C1 segment of cervical spinal cord (tissue), 14 donors: Measurements from ENCODE around the gene RHBDF2.

ENCODE experiments used
- DNase-seq, 14 donors: peaks; one replicate each; lab custom pipeline; 2025; lab: John Stamatoyannopoulos, UW

RHBDF2 gene

GRCh38 chr17:76501018-76501826, at the start of gene RHBDF2:
RHBDF2 (minus strand) TSS chr17:76501423; CDS start chr17:76481524, 19,899 bp downstream.
- DNase-seq, result peak in 11 of 14 donors; percentile 35 to 83 (median 68)

GRCh38 chr17:76549539-76549938, 48.3 kb upstream of the RHBDF2 start:
- no peak for DNase-seq

GRCh38 chr17:76549215-76549518, 47.9 kb upstream of the RHBDF2 start:
- DNase-seq, result no peak

- no peak for DNase-seq
Measured at GRCh38 chr17:76548378-76549214, 47.4 kb upstream of the RHBDF2 start.

- DNase-seq, result no peak
Measured at GRCh38 chr17:76547642-76548202, 46.5 kb upstream of the RHBDF2 start.

GRCh38 chr17:76547183-76547641, 46.0 kb upstream of the RHBDF2 start:
- peak in 9 of 14 donors; percentile 27 to 89 (median 55) for DNase-seq

GRCh38 chr17:76546556-76547182, 45.4 kb upstream of the RHBDF2 start:
- DNase-seq, result no peak

GRCh38 chr17:76545918-76546555, 44.8 kb upstream of the RHBDF2 start:
- DNase-seq, result peak in 4 of 14 donors; percentile 34 to 51 (median 46)

- DNase-seq, result peak in 8 of 14 donors; percentile 62 to 92 (median 78)
Measured at GRCh38 chr17:76544546-76545365, 43.5 kb upstream of the RHBDF2 start.

GRCh38 chr17:76543826-76544545, 42.8 kb upstream of the RHBDF2 start:
- peak in 11 of 14 donors; percentile 61 to 92 (median 74) for DNase-seq

- no peak for DNase-seq
Measured at GRCh38 chr17:76543482-76543825, 42.2 kb upstream of the RHBDF2 start.

- DNase-seq, result peak in 1 of 14 donors; percentile 36
Measured at GRCh38 chr17:76542984-76543383, 41.8 kb upstream of the RHBDF2 start.

GRCh38 chr17:76542566-76542971, 41.3 kb upstream of the RHBDF2 start:
- no peak for DNase-seq

- DNase-seq, result peak in 1 of 14 donors; percentile 88
Measured at GRCh38 chr17:76541739-76542454, 40.7 kb upstream of the RHBDF2 start.

GRCh38 chr17:76540381-76541300, 39.4 kb upstream of the RHBDF2 start:
- peak; percentile 78 to 99 (median 91) for DNase-seq

GRCh38 chr17:76539631-76540271, 38.5 kb upstream of the RHBDF2 start, which contains the start of gene PRCD:
PRCD (plus strand) TSS chr17:76540044; CDS start chr17:76540142, 98 bp downstream.
- DNase-seq, result peak in 1 of 14 donors; percentile 48

- no peak for DNase-seq
Measured at GRCh38 chr17:76538941-76539570, 37.8 kb upstream of the RHBDF2 start.
